ENCODE measurements around the gene CAMSAP3.
A peak's percentile ranks its signal among the peaks of the same experiment; 100 is the strongest.

CAMSAP3 gene

GRCh38 chr19:7647156-7647555 lies 51.5 kb downstream of the CAMSAP3 start:
- no peaks in the 10 kb centered on the region for H4K20me1 ChIP-seq (ENCODE audit: insufficient read depth)
- peaks cover 2% of the 10 kb centered on the region; the same call in 1 of the 2 replicates for H3K27me3 ChIP-seq (ENCODE audit: insufficient read depth, low read depth)
- H3K27ac ChIP-seq, result no peak overlapping the region
- TF ChIP-seq CTCF (conservative IDR thresholded peaks at IDR 0.05; ENCODE audit: low read depth, low read length), result no peak
- no peak overlapping the region for H3K4me2 ChIP-seq
- H3K9ac ChIP-seq, result no peak overlapping the region
- H3K4me3 ChIP-seq (IDR thresholded peaks at IDR 0.05; ENCODE audit: insufficient read depth, low read depth, low read length), result no peak overlapping the region
- H3K4me1 ChIP-seq (ENCODE audit: low read depth, poor library complexity, severe bottlenecking), result peaks cover 5% of the 10 kb centered on the region
- H3K79me2 ChIP-seq (ENCODE audit: insufficient read depth, low read depth), result no peaks in the 10 kb centered on the region
- no peak overlapping the region for H2AFZ ChIP-seq (ENCODE audit: low read depth)
- H3K36me3 ChIP-seq (ENCODE audit: insufficient read depth), result no peaks in the 10 kb centered on the region

GRCh38 chr19:7648265-7649014 lies 52.8 kb downstream of the CAMSAP3 start:
- TF ChIP-seq CTCF (conservative IDR thresholded peaks at IDR 0.05; ENCODE audit: low read depth, low read length), result no peak
- no peak overlapping the region for H3K4me3 ChIP-seq (IDR thresholded peaks at IDR 0.05; ENCODE audit: insufficient read depth, low read depth, low read length)
- peaks cover 8% of the 10 kb centered on the region for H3K4me1 ChIP-seq (ENCODE audit: low read depth, poor library complexity, severe bottlenecking)
- H3K27me3 ChIP-seq (ENCODE audit: insufficient read depth, low read depth), result peaks cover 2% of the 10 kb centered on the region; the same call in 1 of the 2 replicates
- H3K36me3 ChIP-seq (ENCODE audit: insufficient read depth), result no peaks in the 10 kb centered on the region
- no peaks in the 10 kb centered on the region for H3K79me2 ChIP-seq (ENCODE audit: insufficient read depth, low read depth)
- no peak overlapping the region for H3K9ac ChIP-seq
- H3K4me2 ChIP-seq, result no peak overlapping the region
- H3K27ac ChIP-seq, result no peak overlapping the region
- no peak overlapping the region for H2AFZ ChIP-seq (ENCODE audit: low read depth)
- no peaks in the 10 kb centered on the region for H4K20me1 ChIP-seq (ENCODE audit: insufficient read depth)

- H3K36me3 ChIP-seq (ENCODE audit: insufficient read depth), result no peaks in the 10 kb centered on the region
- H3K27me3 ChIP-seq (ENCODE audit: insufficient read depth, low read depth), result peaks cover 2% of the 10 kb centered on the region; the same call in 1 of the 2 replicates
- H3K4me2 ChIP-seq, result no peak overlapping the region
- no peak overlapping the region for H3K4me3 ChIP-seq (IDR thresholded peaks at IDR 0.05; ENCODE audit: insufficient read depth, low read depth, low read length)
- H3K9ac ChIP-seq, result no peak overlapping the region
- H4K20me1 ChIP-seq (ENCODE audit: insufficient read depth), result no peaks in the 10 kb centered on the region
- H3K79me2 ChIP-seq (ENCODE audit: insufficient read depth, low read depth), result no peaks in the 10 kb centered on the region
- no peak overlapping the region for H2AFZ ChIP-seq (ENCODE audit: low read depth)
- H3K4me1 ChIP-seq (ENCODE audit: low read depth, poor library complexity, severe bottlenecking), result peaks cover 8% of the 10 kb centered on the region
- H3K27ac ChIP-seq, result no peak overlapping the region
- no peak for TF ChIP-seq CTCF (conservative IDR thresholded peaks at IDR 0.05; ENCODE audit: low read depth, low read length)
Measured at GRCh38 chr19:7650148-7650547, 54.5 kb downstream of the CAMSAP3 start.

- peak overlapping the region; percentile 85 for H2AFZ ChIP-seq (ENCODE audit: low read depth)
- H3K27me3 ChIP-seq (ENCODE audit: insufficient read depth, low read depth), result peaks cover 12% of the 10 kb centered on the region; the same call in 1 of the 2 replicates
- peak; percentile 90 for TF ChIP-seq CTCF (conservative IDR thresholded peaks at IDR 0.05; ENCODE audit: low read depth, low read length)
- no peak overlapping the region for H3K27ac ChIP-seq
- H3K4me2 ChIP-seq, result peak overlapping the region; percentile 68
- peaks cover 8% of the 10 kb centered on the region for H3K4me1 ChIP-seq (ENCODE audit: low read depth, poor library complexity, severe bottlenecking)
- no peak overlapping the region for H3K4me3 ChIP-seq (IDR thresholded peaks at IDR 0.05; ENCODE audit: insufficient read depth, low read depth, low read length)
- H3K9ac ChIP-seq, result no peak overlapping the region; the same call in 1 of the 2 replicates
- no peaks in the 10 kb centered on the region for H4K20me1 ChIP-seq (ENCODE audit: insufficient read depth)
- H3K36me3 ChIP-seq (ENCODE audit: insufficient read depth), result no peaks in the 10 kb centered on the region
- H3K79me2 ChIP-seq (ENCODE audit: insufficient read depth, low read depth), result no peaks in the 10 kb centered on the region
Measured at GRCh38 chr19:7652061-7652641, 56.5 kb downstream of the CAMSAP3 start.
